ENCODE data around the gene TTC28.

The TTC28 gene

GRCh38 chr22:27995801-27996528, 683.7 kb downstream of the TTC28 start:
- no peak for DNase-seq

- DNase-seq = no peak
These were observed 684.9 kb downstream of the TTC28 start for GRCh38 chr22:27994481-27995331.

GRCh38 chr22:27993774-27994350, 685.8 kb downstream of the TTC28 start:
- no peak for DNase-seq

- no peak for DNase-seq
These were observed 686.4 kb downstream of the TTC28 start for GRCh38 chr22:27993201-27993635.

- no peak for DNase-seq
These were observed 687.1 kb downstream of the TTC28 start for GRCh38 chr22:27992294-27993165.

- DNase-seq = no peak
These were observed 687.9 kb downstream of the TTC28 start for GRCh38 chr22:27991586-27992293.

- no peak for DNase-seq
These were observed 688.8 kb downstream of the TTC28 start for GRCh38 chr22:27990879-27991278.

- no peak for DNase-seq
These were observed 689.2 kb downstream of the TTC28 start for GRCh38 chr22:27990451-27990840.

GRCh38 chr22:27989758-27990450, 689.7 kb downstream of the TTC28 start:
- DNase-seq = no peak

GRCh38 chr22:27988704-27989103, 690.9 kb downstream of the TTC28 start:
- no peak for DNase-seq

GRCh38 chr22:27987557-27987956, 692.1 kb downstream of the TTC28 start:
- no peak for DNase-seq

GRCh38 chr22:27986937-27987336, 692.7 kb downstream of the TTC28 start:
- DNase-seq = no peak

GRCh38 chr22:27986459-27986858, 693.2 kb downstream of the TTC28 start:
- DNase-seq = no peak

- no peak for DNase-seq
These were observed 694.0 kb downstream of the TTC28 start for GRCh38 chr22:27985323-27986275.

- no peak for DNase-seq
These were observed 694.9 kb downstream of the TTC28 start for GRCh38 chr22:27984723-27985122.

GRCh38 chr22:27984001-27984695, 695.5 kb downstream of the TTC28 start:
- no peak for DNase-seq

GRCh38 chr22:27983361-27983791, 696.3 kb downstream of the TTC28 start:
- DNase-seq = no peak

- DNase-seq = no peak
These were observed 696.9 kb downstream of the TTC28 start for GRCh38 chr22:27982630-27983180.

- no peak for DNase-seq
These were observed 697.5 kb downstream of the TTC28 start for GRCh38 chr22:27982106-27982505.

All from CD4-positive, alpha-beta T cell treated with Interleukin-12 subunit alpha and Interleukin-12 subunit beta, for 1 hour (primary cell).